Activated naive CD8-positive, alpha-beta T cell (primary cell): ENCODE measurements around the gene VPS33B.

Source experiments
- H3K27ac Mint-ChIP-seq: one replicate; pipeline ENCODE4 v1.8.0; 2021; ENCODE audit warnings: mixed read lengths
- H3K27me3 Mint-ChIP-seq: one replicate; pipeline ENCODE4 v1.8.0; 2021; ENCODE audit warnings: mixed read lengths
- H3K36me3 Mint-ChIP-seq: one replicate; pipeline ENCODE4 v1.8.0; 2021; ENCODE audit warnings: mixed read lengths
- H3K4me1 Mint-ChIP-seq: one replicate; pipeline ENCODE4 v1.8.0; 2021; ENCODE audit warnings: low read depth, mixed read lengths
- H3K4me3 Mint-ChIP-seq: one replicate; pipeline ENCODE4 v1.8.0; 2021; ENCODE audit warnings: mild to moderate bottlenecking, mixed read lengths
- H3K9me3 Mint-ChIP-seq: one replicate; pipeline ENCODE4 v1.8.0; 2021; ENCODE audit warnings: low read depth, mixed read lengths

VPS33B gene

DNA sequence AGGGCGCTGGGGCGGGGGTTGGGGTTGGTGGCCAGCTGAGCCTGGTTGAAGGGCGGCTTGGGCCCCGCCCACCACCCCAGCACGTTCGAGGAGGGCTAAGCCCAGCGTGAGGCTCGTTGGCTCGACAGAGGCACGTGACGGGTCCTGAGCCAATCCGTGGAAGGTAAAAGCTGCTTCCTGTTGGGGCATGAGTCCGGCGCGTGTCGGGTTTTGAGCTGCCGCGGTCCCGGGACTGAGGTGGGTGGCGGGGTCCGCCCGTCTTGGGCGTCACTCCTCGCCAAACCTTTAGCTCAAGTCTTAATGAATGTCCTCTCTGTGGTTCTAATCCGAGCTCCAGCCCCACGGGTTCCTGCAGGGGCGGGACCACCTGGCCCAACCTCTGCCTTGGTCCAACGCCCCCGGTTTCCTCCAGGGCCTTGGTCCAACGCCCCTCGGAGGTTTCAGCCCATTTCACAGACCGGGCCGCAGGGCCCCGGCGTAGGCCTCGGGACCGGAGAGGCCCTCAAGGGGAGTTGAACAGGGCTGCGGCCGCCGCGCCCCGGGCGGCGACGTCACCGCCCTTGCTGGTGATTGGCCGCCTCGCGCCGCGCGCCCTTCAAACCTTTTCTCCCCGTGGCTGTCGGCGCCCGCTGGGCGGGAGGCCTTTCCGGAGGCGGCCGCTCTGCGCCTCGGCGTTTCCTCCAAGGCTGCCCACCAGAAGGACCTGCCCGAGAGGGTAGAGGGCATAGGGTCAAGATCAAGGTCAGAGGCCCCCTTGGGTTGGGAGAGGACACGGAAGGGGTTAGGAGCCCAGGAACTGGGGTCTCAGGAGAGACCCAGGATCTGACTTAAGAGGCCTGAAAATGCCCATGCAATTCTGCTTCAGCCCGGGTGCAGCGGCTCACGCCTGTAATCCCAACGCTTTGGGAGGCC, 67.4 kb downstream of the VPS33B start, which contains the start of gene RCCD1:
Gene RCCD1, plus strand, starts transcription at position 173 of the 912 bp plus-strand sequence. CDS start 1,851 bp downstream, outside the sequence.
- Mint-ChIP-seq H3K27me3 (no peaks in the 10 kb centered on the region), H3K9me3 (no peaks in the 10 kb centered on the region), H3K36me3 (no peaks in the 10 kb centered on the region)

DNA sequence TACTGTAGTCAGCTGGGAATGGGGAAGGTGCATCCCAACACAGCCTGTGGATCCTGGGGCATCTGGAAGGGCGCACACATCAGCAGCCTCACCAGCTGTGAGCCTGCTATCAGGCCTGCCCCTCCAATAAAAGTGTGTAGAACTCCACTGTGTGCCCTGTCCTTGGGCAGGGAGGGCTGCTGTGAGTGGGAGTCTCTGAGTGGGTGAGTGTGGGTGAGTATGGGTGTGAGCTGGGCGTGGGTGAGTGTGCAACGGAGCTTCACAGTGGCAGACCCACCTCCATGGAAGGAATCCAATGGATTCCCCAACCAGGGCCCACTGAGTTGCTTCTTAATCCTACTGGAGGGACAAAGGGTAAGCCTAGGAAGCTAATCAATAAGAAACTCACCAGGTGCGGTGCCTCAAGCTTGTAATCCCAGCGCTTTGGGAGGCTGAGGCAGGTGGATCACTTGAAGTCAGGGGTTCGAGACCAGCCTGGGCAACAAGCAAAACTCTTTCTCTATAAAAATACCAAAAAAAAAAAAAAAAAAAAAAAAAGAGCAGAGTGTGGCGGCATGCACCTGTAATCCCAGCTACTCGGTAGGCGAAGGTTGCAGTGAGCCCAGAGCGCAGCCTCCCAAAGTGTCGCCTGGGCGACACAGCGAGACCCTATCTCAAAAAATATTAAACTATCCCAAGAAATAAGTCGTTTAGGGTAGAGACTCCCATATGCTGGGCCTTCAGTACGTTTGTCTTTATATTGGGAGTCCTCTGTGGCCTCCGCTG, 68.3 kb downstream of the VPS33B start:
- no peaks in the 10 kb centered on the region for H3K9me3 Mint-ChIP-seq
- no peaks in the 10 kb centered on the region for H3K36me3 Mint-ChIP-seq
- H3K27ac Mint-ChIP-seq: peak overlapping the region; percentile 91
- no peaks in the 10 kb centered on the region for H3K27me3 Mint-ChIP-seq
- peaks cover 16% of the 10 kb centered on the region for H3K4me1 Mint-ChIP-seq
- peak overlapping the region; percentile 86 for H3K4me3 Mint-ChIP-seq

More for the DNA sequence above, 67.4 kb downstream of the VPS33B start, which contains the start of gene RCCD1:
- Mint-ChIP-seq H3K4me1 (peaks cover 16% of the 10 kb centered on the region), H3K4me3 (peak within 1 kb of the TSS; percentile 86), H3K27ac (peak within 1 kb of the TSS; percentile 91)

GRCh38 chr15:90952901-90953677, 69.3 kb downstream of the VPS33B start:
- no peaks in the 10 kb centered on the region for H3K36me3 Mint-ChIP-seq
- no peaks in the 10 kb centered on the region for H3K9me3 Mint-ChIP-seq
- H3K27me3 Mint-ChIP-seq: no peaks in the 10 kb centered on the region
- H3K27ac Mint-ChIP-seq: no peak overlapping the region
- H3K4me3 Mint-ChIP-seq: peak overlapping the region; percentile 52
- H3K4me1 Mint-ChIP-seq: peaks cover 16% of the 10 kb centered on the region

- H3K4me1 Mint-ChIP-seq: peaks cover 7% of the 10 kb centered on the region
- H3K9me3 Mint-ChIP-seq: no peaks in the 10 kb centered on the region
- no peaks in the 10 kb centered on the region for H3K36me3 Mint-ChIP-seq
- no peak overlapping the region for H3K4me3 Mint-ChIP-seq
- no peaks in the 10 kb centered on the region for H3K27me3 Mint-ChIP-seq
- H3K27ac Mint-ChIP-seq: no peak overlapping the region
These were observed 71.7 kb downstream of the VPS33B start for GRCh38 chr15:90950676-90951075.

- Mint-ChIP-seq H3K27ac (no peak overlapping the region), H3K9me3 (no peaks in the 10 kb centered on the region), H3K27me3 (no peaks in the 10 kb centered on the region), H3K4me3 (no peak overlapping the region), H3K4me1 (peaks cover 6% of the 10 kb centered on the region), H3K36me3 (no peaks in the 10 kb centered on the region)
These were observed 72.3 kb downstream of the VPS33B start for GRCh38 chr15:90949979-90950675.
